Left lung (tissue), 10 donors: ENCODE results near the gene NLGN2. TPM values are rescaled to one million over a fixed set of nuclear protein-coding genes. Genes with fewer than 3 reads are reported as not detected.

Source experiments
- ATAC-seq: fragments of 200-7000 bp; cut with Tn5 transposase; one replicate; pipeline ENCODE4 v1.9.1; 2020; ENCODE audit warnings: moderate library complexity
- DNase-seq, 4 donors: peaks; one replicate each; pipeline ENCODE4 v3.0.0-alpha.2; 2013 to 2020
- H3K27ac ChIP-seq, 2 donors: fragments of 200-600 bp; sonication (generic) in 1 of 2; one replicate each; pipeline versions ENCODE4 v1.5.0 to v1.8.0; 2020 to 2021
- H3K27me3 ChIP-seq, 2 donors: fragments of 200-600 bp; sonication (generic) in 1 of 2; one replicate each; pipeline versions ENCODE4 v1.5.0 to v1.8.0; 2020 to 2021
- H3K36me3 ChIP-seq, 2 donors: fragments of 200-600 bp; sonication (generic) in 1 of 2; one replicate each; pipeline versions ENCODE4 v1.5.0 to v1.8.0; 2020 to 2021
- H3K4me1 ChIP-seq, 2 donors: fragments of 200-600 bp; one replicate each; pipeline ENCODE4 v1.8.0; 2021
- H3K4me3 ChIP-seq, 2 donors: fragments of 200-600 bp; sonication (generic) in 1 of 2; one replicate each; pipeline versions ENCODE4 v1.5.0 to v1.8.0; 2020 to 2021; ENCODE audit warnings: mild to moderate bottlenecking in 1 of 2
- H3K9me3 ChIP-seq, 2 donors: fragments of 200-600 bp; sonication (generic) in 1 of 2; one replicate each; pipeline versions ENCODE4 v1.5.0 to v1.8.0; 2020 to 2021
- intact Hi-C, 2 donors: fragments of 100-400 bp; cut with DNase I; formaldehyde crosslinking; loops; one replicate each; pipeline versions ENCODE4 v1.11.2 to v1.14.2; 2022
- polyA plus RNA-seq, 6 donors: library from polyadenylated mRNA; unstranded; fragments of 120-200 nt; gene quantifications; one replicate each; pipeline ENCODE4 v1.2.1, GENCODE V29; 2013; ENCODE audit not compliant: insufficient read length in 6 of 6
- total RNA-seq, 2 donors: library from RNA; stranded (reverse); fragmentation: NEBNext Ultra II Directional; extraction: Animal tissue kit (Norgen Biotek cat#: 25700); gene quantifications; one replicate each; pipeline ENCODE4 v1.2.1, GENCODE V29; 2021
- TF ChIP-seq, protein P1 (sequence below), 2 donors: fragments of 200-600 bp; sonication (generic) in 1 of 2; IDR thresholded peaks; one replicate each; pipeline versions ENCODE4 v1.5.0 to v1.8.0; 2021; ENCODE audit warnings: antibody characterized with exemption in 2 of 2
- donor health status: DM: no; HTN: yes; CAD: no.
- donor health status: DM: no; HTN: no; CAD: no.

NLGN2 gene
- total and polyA plus RNA-seq, 8 donors = 14.8 to 34.4 (median 29.0) TPM

DNA sequence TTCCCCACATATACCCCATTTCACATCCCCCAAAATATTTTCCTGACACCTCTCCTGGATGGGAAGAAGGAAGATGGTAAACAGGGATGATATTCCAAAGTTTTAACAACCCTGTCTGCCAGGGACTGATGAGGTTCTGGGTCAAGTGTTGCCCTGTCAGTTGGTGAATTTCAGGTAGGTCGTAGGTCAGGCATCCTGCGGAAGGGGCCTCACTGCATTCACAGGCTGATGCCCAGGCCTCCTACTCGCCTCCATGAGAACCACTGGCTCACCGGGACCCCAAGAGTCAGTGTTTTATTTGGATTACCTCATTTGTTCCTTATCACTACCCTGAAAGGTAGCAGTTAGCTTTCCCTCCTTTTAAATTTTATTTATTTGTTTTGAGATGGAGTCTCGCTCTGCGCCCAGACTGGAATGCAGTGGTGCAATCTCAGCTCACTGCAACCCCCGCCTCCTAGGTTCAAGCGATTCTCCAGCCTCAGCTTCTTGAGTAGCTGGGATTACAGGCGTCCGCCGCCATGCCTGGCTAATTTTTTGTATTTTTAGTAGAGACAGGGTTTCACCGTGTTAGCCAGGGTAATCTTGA, 61.3 kb downstream of the NLGN2 start:
- Histone ChIP-seq H3K27me3 (no peaks in the 10 kb centered on the region), H3K9me3 (no peaks in the 10 kb centered on the region), H3K4me1 (peaks cover 8 to 38% of the 10 kb centered on the region in 2 donors), H3K4me3 (no peak overlapping the region), H3K36me3 (peaks cover 0 to 17% of the 10 kb centered on the region in 2 donors), H3K27ac (no peak overlapping the region)
- intact Hi-C loops = no loop called here
- ATAC-seq (no peak), DNase-seq (no peak)
- TF ChIP-seq, protein P1, sequence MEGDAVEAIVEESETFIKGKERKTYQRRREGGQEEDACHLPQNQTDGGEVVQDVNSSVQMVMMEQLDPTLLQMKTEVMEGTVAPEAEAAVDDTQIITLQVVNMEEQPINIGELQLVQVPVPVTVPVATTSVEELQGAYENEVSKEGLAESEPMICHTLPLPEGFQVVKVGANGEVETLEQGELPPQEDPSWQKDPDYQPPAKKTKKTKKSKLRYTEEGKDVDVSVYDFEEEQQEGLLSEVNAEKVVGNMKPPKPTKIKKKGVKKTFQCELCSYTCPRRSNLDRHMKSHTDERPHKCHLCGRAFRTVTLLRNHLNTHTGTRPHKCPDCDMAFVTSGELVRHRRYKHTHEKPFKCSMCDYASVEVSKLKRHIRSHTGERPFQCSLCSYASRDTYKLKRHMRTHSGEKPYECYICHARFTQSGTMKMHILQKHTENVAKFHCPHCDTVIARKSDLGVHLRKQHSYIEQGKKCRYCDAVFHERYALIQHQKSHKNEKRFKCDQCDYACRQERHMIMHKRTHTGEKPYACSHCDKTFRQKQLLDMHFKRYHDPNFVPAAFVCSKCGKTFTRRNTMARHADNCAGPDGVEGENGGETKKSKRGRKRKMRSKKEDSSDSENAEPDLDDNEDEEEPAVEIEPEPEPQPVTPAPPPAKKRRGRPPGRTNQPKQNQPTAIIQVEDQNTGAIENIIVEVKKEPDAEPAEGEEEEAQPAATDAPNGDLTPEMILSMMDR (IDR thresholded peaks at IDR 0.05) = no peak

Other genes with a start within 250 kb of the NLGN2 start
Only the 30 nearest of the 39 such genes appear.
- gene DVL2, start 173.3 kb upstream of the NLGN2 start, total RNA-seq = 10 to 100 TPM; 36.9 to 46.3 TPM
- 10 to 100 TPM; 51.7 to 59.7 (median 54.6) TPM for gene DVL2, start 173.3 kb upstream of the NLGN2 start, polyA plus RNA-seq
- gene PHF23, start 168.4 kb upstream of the NLGN2 start, total RNA-seq = 10 to 100 TPM; 31.1 to 45.4 TPM
- gene PHF23, start 168.4 kb upstream of the NLGN2 start, polyA plus RNA-seq = 10 to 100 TPM; 32.8 to 51.2 (median 46.1) TPM
- gene GABARAP, start 165.4 kb upstream of the NLGN2 start, total RNA-seq = 100 to 1,000 TPM; 545 to 559 TPM
- 100 to 1,000 TPM; 442 to 526 (median 470) TPM for gene GABARAP, start 165.4 kb upstream of the NLGN2 start, polyA plus RNA-seq
- 100 to 1,000 TPM; 134 to 171 TPM for gene CTDNEP1, start 156.1 kb upstream of the NLGN2 start, total RNA-seq
- 100 to 1,000 TPM; 133 to 154 (median 146) TPM for gene CTDNEP1, start 156.1 kb upstream of the NLGN2 start, polyA plus RNA-seq
- 10 to 100 TPM; 26.5 to 46.6 TPM for gene ELP5, start 155.6 kb upstream of the NLGN2 start, total RNA-seq
- 10 to 100 TPM; 36.6 to 49.7 (median 42.9) TPM for gene ELP5, start 155.6 kb upstream of the NLGN2 start, polyA plus RNA-seq
- gene CLDN7, start 145.4 kb upstream of the NLGN2 start, total RNA-seq = 100 to 1,000 TPM; 187 to 197 TPM
- gene CLDN7, start 145.4 kb upstream of the NLGN2 start, polyA plus RNA-seq = 10 to 100 TPM; 26.0 to 37.0 (median 34.8) TPM
- under 1 TPM; 0.60 to 0.85 TPM for gene SLC2A4, start 126.1 kb upstream of the NLGN2 start, total RNA-seq
- gene SLC2A4, start 126.1 kb upstream of the NLGN2 start, polyA plus RNA-seq = 1 to 10 TPM in 4 of 6 donors, under 1 TPM in 2; 0.93 to 1.5 (median 1.3) TPM
- under 1 TPM; 0.37 to 0.67 TPM for gene YBX2, start 113.2 kb upstream of the NLGN2 start, total RNA-seq
- gene YBX2, start 113.2 kb upstream of the NLGN2 start, polyA plus RNA-seq = 1 to 10 TPM; 1.3 to 2.5 (median 1.6) TPM
- gene EIF5A, start 100.2 kb upstream of the NLGN2 start, total RNA-seq = 100 to 1,000 TPM; 307 to 622 TPM
- 100 to 1,000 TPM; 213 to 323 (median 262) TPM for gene EIF5A, start 100.2 kb upstream of the NLGN2 start, polyA plus RNA-seq
- 10 to 100 TPM; 48.2 to 54.9 TPM for gene GPS2, start 92.5 kb upstream of the NLGN2 start, total RNA-seq
- gene GPS2, start 92.5 kb upstream of the NLGN2 start, polyA plus RNA-seq = 100 to 1,000 TPM in 1 of 6 donors, 10 to 100 TPM in 5; 73.0 to 102 (median 81.9) TPM
- gene NEURL4, start 78.5 kb upstream of the NLGN2 start, total RNA-seq = 10 to 100 TPM; 27.8 to 35.2 TPM
- 10 to 100 TPM; 22.2 to 36.8 (median 27.9) TPM for gene NEURL4, start 78.5 kb upstream of the NLGN2 start, polyA plus RNA-seq
- gene ACAP1, start 71.3 kb upstream of the NLGN2 start, total RNA-seq = 10 to 100 TPM in 1 of 2 donors, 1 to 10 TPM in 1; 9.9 to 51.4 TPM
- 10 to 100 TPM in 2 of 6 donors, 1 to 10 TPM in 4; 6.7 to 11.3 (median 8.1) TPM for gene ACAP1, start 71.3 kb upstream of the NLGN2 start, polyA plus RNA-seq
- gene KCTD11, start 55.7 kb upstream of the NLGN2 start, total RNA-seq = 10 to 100 TPM; 10.3 to 10.7 TPM
- 10 to 100 TPM in 3 of 6 donors, 1 to 10 TPM in 3; 8.3 to 13.1 (median 9.9) TPM for gene KCTD11, start 55.7 kb upstream of the NLGN2 start, polyA plus RNA-seq
- gene TMEM95, start 52.7 kb upstream of the NLGN2 start, total RNA-seq = not detected
- gene TMEM95, start 52.7 kb upstream of the NLGN2 start, polyA plus RNA-seq = not detected
- gene TNK1, start 26.8 kb upstream of the NLGN2 start, total RNA-seq = 1 to 10 TPM; 6.1 to 6.4 TPM
- gene TNK1, start 26.8 kb upstream of the NLGN2 start, polyA plus RNA-seq = 1 to 10 TPM; 5.3 to 8.7 (median 6.4) TPM
- 10 to 100 TPM; 42.0 to 42.7 TPM for gene PLSCR3, start 13.3 kb upstream of the NLGN2 start, total RNA-seq
- 10 to 100 TPM; 46.0 to 62.5 (median 57.7) TPM for gene PLSCR3, start 13.3 kb upstream of the NLGN2 start, polyA plus RNA-seq
- 10 to 100 TPM; 50.7 to 56.0 TPM for gene TMEM256, start 3.7 kb upstream of the NLGN2 start, total RNA-seq
- gene TMEM256, start 3.7 kb upstream of the NLGN2 start, polyA plus RNA-seq = 10 to 100 TPM; 70.7 to 75.7 (median 72.5) TPM
- gene SPEM1, start 12.5 kb downstream of the NLGN2 start, total RNA-seq = not detected
- gene SPEM1, start 12.5 kb downstream of the NLGN2 start, polyA plus RNA-seq = not detected
- not detected for gene SPEM2, start 17.8 kb downstream of the NLGN2 start, total RNA-seq
- not detected for gene SPEM2, start 17.8 kb downstream of the NLGN2 start, polyA plus RNA-seq
- gene SPEM3, start 21.0 kb downstream of the NLGN2 start, total RNA-seq = not detected
- gene SPEM3, start 21.0 kb downstream of the NLGN2 start, polyA plus RNA-seq = not detected
- gene TMEM102, start 27.6 kb downstream of the NLGN2 start, total RNA-seq = 1 to 10 TPM; 7.2 to 9.6 TPM
- 1 to 10 TPM; 2.1 to 3.3 (median 2.6) TPM for gene TMEM102, start 27.6 kb downstream of the NLGN2 start, polyA plus RNA-seq
- gene FGF11, start 31.7 kb downstream of the NLGN2 start, total RNA-seq = 1 to 10 TPM in 1 of 2 donors, under 1 TPM in 1; 0.97 to 1.7 TPM
- 1 to 10 TPM; 1.7 to 2.8 (median 2.3) TPM for gene FGF11, start 31.7 kb downstream of the NLGN2 start, polyA plus RNA-seq
- gene CHRNB1, start 37.2 kb downstream of the NLGN2 start, total RNA-seq = 10 to 100 TPM; 10.6 to 12.1 TPM
- gene CHRNB1, start 37.2 kb downstream of the NLGN2 start, polyA plus RNA-seq = 10 to 100 TPM in 2 of 6 donors, 1 to 10 TPM in 4; 7.0 to 10.3 (median 9.6) TPM
- 10 to 100 TPM; 46.2 to 63.2 TPM for gene ZBTB4, start 71.8 kb downstream of the NLGN2 start, total RNA-seq
- 10 to 100 TPM; 39.7 to 49.7 (median 42.8) TPM for gene ZBTB4, start 71.8 kb downstream of the NLGN2 start, polyA plus RNA-seq
- gene SLC35G6, start 73.6 kb downstream of the NLGN2 start, total RNA-seq = not detected
- under 1 TPM; 0.17 to 0.35 (median 0.35) TPM for gene SLC35G6, start 73.6 kb downstream of the NLGN2 start, polyA plus RNA-seq
- 100 to 1,000 TPM in 1 of 2 donors, 10 to 100 TPM in 1; 90.8 to 116 TPM for gene POLR2A, start 76.5 kb downstream of the NLGN2 start, total RNA-seq
- 100 to 1,000 TPM in 4 of 6 donors, 10 to 100 TPM in 2; 97.2 to 118 (median 109) TPM for gene POLR2A, start 76.5 kb downstream of the NLGN2 start, polyA plus RNA-seq
- gene TNFSF12, start 141.2 kb downstream of the NLGN2 start, total RNA-seq = 10 to 100 TPM; 48.5 to 50.5 TPM
- 10 to 100 TPM; 23.6 to 30.7 (median 28.4) TPM for gene TNFSF12, start 141.2 kb downstream of the NLGN2 start, polyA plus RNA-seq
- gene TNFSF13, start 150.9 kb downstream of the NLGN2 start, total RNA-seq = 10 to 100 TPM; 79.2 to 87.4 TPM
- 10 to 100 TPM; 13.5 to 21.9 (median 19.8) TPM for gene TNFSF13, start 150.9 kb downstream of the NLGN2 start, polyA plus RNA-seq
- 10 to 100 TPM; 43.5 to 48.6 TPM for gene SENP3, start 154.1 kb downstream of the NLGN2 start, total RNA-seq
- gene SENP3, start 154.1 kb downstream of the NLGN2 start, polyA plus RNA-seq = 10 to 100 TPM; 61.9 to 72.5 (median 69.5) TPM
- gene CD68, start 171.8 kb downstream of the NLGN2 start, total RNA-seq = 100 to 1,000 TPM; 305 to 427 TPM
- gene CD68, start 171.8 kb downstream of the NLGN2 start, polyA plus RNA-seq = 10 to 100 TPM; 23.1 to 35.7 (median 30.5) TPM